DOHH2 (cell line): ENCODE measurements around the gene PFDN2.

ENCODE experiments used
- CTCF ChIP-seq: fragments of 200-600 bp; sonication (generic); IDR thresholded peaks from one replicate; pipeline ENCODE4 v1.5.1; 2014; ENCODE audit warnings: antibody characterized with exemption, mild to moderate bottlenecking, low read depth, low read length; ENCODE audit not compliant: poor library complexity, severe bottlenecking
- EZH2phosphoT487 ChIP-seq: fragments of 200-600 bp; sonication (generic); IDR thresholded peaks from 2 replicates; pipeline ENCODE4 v1.6.1; 2017; ENCODE audit warnings: borderline replicate concordance, mild to moderate bottlenecking, antibody characterized with exemption, low read length, moderate library complexity, mixed read lengths

DNA sequence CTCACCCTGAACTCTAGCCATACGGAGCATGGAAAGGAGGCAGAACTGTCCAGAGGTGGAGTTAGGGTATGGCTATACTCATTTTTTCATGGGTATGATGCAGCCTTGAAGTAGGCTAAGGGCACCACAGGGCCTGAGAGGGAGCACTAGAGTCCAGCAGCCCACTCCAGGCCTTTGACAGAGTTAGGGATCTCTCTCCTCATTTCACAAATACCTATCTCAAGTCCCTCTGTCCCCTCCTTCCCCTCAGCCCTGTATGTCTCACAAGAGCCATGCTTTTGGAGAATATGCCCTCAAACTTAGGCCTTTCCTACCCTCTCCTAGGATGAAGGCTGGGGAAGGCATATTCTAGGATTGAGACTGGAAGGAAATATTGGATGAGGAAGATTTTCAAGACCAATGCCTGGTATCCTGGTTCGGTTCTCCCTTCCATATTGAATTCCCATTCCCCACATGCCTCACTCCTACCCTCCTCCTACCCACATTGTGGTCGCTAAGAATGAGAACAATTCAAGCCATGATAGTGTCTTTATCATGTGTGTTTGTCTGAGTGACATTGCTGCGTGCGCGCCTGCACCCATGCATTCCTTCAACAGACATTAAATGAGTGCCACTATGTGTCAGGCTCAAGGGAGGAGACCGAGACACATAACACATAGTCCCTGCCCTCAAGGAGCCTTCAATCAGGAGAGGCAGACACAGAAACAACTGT lies 25.9 kb downstream of the PFDN2 start:
- TF ChIP-seq CTCF (no peak), EZH2phosphoT487 (no peak)
